Stimulated activated CD4-positive, alpha-beta T cell treated with anti-CD3 and anti-CD28 coated beads, Interleukin-12 subunit alpha, Interleukin-12 subunit beta, amount 100 ng/mL, for 48 hours (primary cell): ENCODE data around the gene FOXP4.

Experiments
- DNase-seq, 3 donors: peaks; one replicate each; pipeline ENCODE4 v3.0.0-alpha.2; 2020; ENCODE audit warnings: low read depth in 2 of 3, low spot score in 1 of 3

The FOXP4 gene

GRCh38 chr6:41546866-41547798 is 951 bp downstream of the FOXP4 start:
- DNase-seq: peak in 2 of 3 donors; percentile 16 to 28

- no peak for DNase-seq
These were observed 1.6 kb downstream of the FOXP4 start for GRCh38 chr6:41547799-41548097.

- DNase-seq: peak in 2 of 3 donors; percentile 34 to 52
These were observed 2.1 kb downstream of the FOXP4 start for GRCh38 chr6:41548098-41548840.

GRCh38 chr6:41548841-41549642 is 2.9 kb downstream of the FOXP4 start:
- DNase-seq: no peak

- DNase-seq: no peak
These were observed 3.5 kb downstream of the FOXP4 start for GRCh38 chr6:41549673-41550072.

- no peak for DNase-seq
These were observed 5.0 kb downstream of the FOXP4 start for GRCh38 chr6:41551086-41551700.

- DNase-seq: no peak
These were observed 5.7 kb downstream of the FOXP4 start for GRCh38 chr6:41551857-41552256.

- no peak for DNase-seq
These were observed 6.5 kb downstream of the FOXP4 start for GRCh38 chr6:41552723-41553122.

GRCh38 chr6:41553405-41553999 is 7.3 kb downstream of the FOXP4 start:
- no peak for DNase-seq

GRCh38 chr6:41555326-41556300 is 9.4 kb downstream of the FOXP4 start:
- DNase-seq: no peak

- DNase-seq: no peak
These were observed 11.2 kb downstream of the FOXP4 start for GRCh38 chr6:41557335-41557734.

- no peak for DNase-seq
These were observed 12.0 kb downstream of the FOXP4 start for GRCh38 chr6:41558033-41558807.

- DNase-seq: no peak
These were observed 13.7 kb downstream of the FOXP4 start for GRCh38 chr6:41559655-41560427.

- peak; percentile 66 to 74 (median 72) for DNase-seq
These were observed 14.4 kb downstream of the FOXP4 start for GRCh38 chr6:41560431-41561192.

- no peak for DNase-seq
These were observed 15.2 kb downstream of the FOXP4 start for GRCh38 chr6:41561416-41561815.

- DNase-seq: no peak
These were observed 16.0 kb downstream of the FOXP4 start for GRCh38 chr6:41561931-41562911.
